ENCODE results near the gene TOX2. TPM values are rescaled to one million over a fixed set of nuclear protein-coding genes. Genes with fewer than 3 reads are reported as not detected.
"Not testable (repeated sequence)": the region's sequence is repeated elsewhere in the genome, so short reads cannot be mapped to it uniquely, and the experiment has no call there.

TOX2 gene
- total RNA-seq, 1 donor, result not detected

DNA sequence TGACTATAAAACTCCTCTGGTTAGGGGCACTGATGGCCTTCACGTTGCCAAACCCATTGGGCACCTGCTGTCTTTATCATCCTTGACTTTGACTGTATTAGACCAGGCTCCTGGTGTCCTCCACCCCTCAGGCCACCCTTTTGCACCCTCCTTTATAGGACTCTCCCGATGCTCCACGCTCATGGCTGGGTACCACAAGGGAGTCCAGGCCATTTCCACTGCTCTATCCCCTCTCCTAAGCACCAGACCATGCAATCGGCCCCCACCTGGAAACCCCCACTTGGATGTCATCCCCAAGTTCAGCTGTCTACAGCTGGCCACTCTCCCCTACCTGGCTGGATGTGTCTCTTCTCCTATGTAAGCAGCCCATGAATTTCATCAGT is 115.2 kb downstream of the TOX2 start:
- DNase-seq (ENCODE audit: low read depth in 2 of 3, low spot score in 2 of 3), result no peak

DNA sequence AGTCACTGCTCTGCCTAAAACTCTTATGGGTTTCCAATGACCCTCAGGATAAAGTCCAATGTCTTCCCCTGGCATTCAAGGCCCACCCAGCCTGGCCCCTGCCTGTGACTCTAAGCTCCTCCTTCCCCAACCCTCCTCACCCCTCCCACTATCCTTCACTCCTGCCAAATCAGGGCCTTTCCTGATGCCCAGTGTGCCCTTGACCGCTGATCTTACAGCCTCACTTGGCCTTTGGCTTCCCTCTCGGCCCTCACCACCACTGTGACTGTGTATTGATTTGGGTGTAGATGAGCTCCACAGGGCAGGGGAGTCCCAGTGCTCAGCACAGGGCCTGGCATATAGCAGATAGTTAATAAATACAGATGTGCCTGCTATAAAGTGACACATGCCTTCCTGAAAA is 115.7 kb downstream of the TOX2 start:
- DNase-seq (ENCODE audit: low read depth in 2 of 3, low spot score in 2 of 3), result no peak

DNA sequence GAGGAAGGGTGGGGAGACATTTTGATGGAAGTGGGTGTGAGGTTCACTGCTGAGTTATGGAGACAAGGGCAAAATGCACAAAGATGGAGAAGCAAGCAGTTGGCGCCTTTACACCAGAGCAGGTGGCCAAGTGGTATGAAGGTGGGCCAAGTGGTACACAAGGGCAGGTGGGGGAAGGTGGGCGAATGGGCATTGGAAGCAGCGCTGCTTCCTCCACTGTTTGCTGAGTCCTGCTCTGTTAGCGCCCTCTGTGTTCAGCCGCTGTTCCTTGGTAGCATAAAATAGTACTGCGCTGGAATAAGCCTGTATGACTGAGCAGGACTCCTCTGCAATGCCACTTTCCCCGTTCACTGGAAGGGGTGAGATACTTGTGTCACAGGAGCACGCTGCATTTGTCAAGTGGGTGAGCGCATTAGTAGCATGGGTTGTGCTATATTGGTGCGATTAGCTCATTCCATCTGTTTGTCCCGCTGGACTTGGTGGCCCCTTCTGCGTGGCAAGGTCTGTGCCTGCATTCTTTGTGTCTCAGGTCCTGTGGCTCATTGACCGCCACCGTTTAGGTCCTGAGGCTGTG is 116.4 kb downstream of the TOX2 start:
- DNase-seq (ENCODE audit: low read depth in 2 of 3, low spot score in 2 of 3), result no peak

DNA sequence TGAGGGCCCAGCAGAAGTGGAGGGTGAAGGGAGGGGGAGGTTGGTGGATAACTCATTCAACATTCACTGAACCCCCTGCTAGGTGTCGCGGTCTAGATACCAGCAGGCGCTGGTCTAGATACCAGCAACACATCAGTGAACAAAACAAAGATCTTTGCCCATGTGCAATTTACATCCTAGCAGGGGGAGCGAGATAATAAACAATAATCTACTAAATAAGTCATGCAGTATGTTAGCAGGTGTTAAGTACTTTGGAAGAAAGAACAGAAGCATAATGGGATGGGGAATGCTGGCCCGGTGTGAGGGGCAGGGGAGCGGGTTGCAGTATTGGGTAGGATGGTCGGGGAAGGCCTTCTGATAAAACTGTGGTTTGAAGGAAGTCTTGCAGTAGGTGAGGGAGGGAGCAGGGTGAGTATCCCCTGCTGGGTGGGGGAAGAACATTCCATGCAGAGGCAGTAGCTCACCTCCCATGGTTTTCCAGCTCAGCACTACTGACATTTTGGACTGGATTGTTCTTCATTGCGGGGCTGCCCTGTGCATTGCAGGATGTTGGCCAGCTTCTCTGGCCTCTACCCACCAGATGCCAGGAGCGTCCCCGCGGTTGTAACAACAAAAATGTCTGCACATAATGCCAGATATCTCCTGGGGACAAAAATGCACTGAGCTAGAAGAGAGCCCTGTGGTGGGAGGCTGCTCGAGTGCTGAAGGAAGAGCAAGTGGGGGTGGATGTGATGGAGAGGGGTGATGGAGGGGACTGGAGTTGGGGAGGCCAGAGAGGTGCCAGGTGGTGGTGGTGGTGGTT is 117.3 kb downstream of the TOX2 start:
- no peak for DNase-seq (ENCODE audit: low read depth in 2 of 3, low spot score in 2 of 3)

DNA sequence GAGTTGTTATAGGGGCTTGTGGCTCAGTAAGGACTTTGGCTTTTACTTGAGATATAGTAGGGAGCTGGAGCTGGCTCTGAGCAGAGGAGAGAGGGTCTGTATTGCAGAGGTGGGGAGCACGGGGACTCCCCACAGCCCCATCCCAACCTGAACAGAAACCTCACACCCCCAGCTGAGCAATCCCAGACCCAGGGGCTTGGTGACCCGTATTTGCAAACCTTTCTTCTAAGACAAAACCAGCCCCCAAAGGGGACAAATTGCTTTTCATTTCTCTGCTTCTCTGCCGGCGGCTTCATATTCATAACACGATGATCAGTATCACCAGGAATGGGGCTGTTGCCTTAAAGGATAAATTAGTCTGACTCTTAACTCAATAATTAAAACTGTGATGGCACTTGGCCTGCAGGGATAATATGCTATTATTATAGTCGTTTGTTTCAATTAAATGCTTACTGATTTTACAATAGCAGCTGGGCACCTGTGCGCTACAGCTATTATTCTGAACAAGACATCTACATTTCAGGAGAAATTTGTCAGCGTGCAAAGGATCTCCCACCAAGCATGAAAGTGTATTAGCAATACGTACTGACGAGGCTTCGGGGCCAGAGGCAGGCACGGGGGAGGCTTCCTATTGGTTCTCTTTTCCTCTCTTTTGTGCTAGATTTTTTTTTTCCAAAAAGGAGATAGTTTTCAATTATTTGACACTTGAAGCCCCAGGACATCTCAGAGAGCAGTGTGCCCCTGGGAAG is 118.1 kb downstream of the TOX2 start:
- no peak for DNase-seq (ENCODE audit: low read depth in 2 of 3, low spot score in 2 of 3)

DNA sequence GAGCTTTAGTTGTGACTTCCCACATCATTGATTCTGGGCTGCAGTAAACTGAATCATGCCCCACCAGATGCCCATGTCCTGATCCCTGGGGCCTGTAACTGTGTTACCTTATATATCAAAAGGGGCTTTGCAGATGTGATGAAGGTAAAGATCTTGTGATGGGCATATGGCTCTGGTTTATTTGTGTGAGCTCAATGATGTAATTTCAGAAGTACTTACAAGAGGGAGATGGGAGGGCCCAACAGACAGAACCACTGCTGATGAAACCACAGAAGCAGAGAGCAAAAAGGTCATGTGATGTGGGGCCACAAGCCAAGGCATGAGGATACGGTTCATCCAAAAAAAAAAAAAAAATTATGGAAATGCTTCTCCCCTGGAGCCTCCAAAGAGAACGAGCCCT is 118.7 kb downstream of the TOX2 start:
- no peak for DNase-seq (ENCODE audit: low read depth in 2 of 3, low spot score in 2 of 3)

DNA sequence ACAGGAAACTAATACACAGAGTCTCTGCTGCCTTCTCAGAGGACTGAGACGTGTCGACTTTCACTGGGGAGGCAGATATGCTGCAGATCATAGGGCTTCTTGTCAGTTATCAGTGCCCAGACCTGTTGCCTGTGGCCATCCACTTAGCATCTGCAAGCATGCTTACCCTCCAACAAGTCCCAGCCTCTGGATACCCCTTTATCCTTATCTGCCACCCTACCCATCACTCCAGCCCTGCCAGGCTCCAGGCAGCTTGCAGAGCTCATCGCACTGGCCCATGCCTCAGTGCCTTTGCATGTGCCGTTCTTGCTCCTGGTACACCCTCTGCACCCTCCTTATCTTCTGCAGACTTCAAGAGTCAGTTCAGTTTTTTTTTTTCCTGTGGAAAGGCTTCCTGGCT is 119.2 kb downstream of the TOX2 start:
- DNase-seq (ENCODE audit: low read depth in 2 of 3, low spot score in 2 of 3), result no peak

DNA sequence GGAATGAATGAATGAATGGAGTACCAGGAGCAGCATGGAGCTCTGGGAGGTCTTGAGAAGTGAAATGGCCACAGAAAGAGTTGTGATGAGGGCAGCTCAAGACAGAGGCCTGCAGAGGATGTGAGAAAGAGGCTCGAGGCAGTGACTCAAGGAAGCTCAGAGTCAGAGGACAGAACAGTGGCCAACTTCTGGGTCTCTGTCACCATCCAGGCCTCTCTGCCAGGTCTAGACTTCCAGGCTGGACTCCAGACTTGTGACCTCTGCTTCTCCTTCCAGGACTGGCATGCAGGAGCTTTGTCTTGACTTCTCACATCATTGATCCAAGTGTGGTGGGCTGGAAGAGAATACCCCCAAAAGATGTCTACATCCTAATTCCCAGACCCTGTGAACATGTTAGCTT is 119.8 kb downstream of the TOX2 start:
- no peak for DNase-seq (ENCODE audit: low read depth in 2 of 3, low spot score in 2 of 3)

DNA sequence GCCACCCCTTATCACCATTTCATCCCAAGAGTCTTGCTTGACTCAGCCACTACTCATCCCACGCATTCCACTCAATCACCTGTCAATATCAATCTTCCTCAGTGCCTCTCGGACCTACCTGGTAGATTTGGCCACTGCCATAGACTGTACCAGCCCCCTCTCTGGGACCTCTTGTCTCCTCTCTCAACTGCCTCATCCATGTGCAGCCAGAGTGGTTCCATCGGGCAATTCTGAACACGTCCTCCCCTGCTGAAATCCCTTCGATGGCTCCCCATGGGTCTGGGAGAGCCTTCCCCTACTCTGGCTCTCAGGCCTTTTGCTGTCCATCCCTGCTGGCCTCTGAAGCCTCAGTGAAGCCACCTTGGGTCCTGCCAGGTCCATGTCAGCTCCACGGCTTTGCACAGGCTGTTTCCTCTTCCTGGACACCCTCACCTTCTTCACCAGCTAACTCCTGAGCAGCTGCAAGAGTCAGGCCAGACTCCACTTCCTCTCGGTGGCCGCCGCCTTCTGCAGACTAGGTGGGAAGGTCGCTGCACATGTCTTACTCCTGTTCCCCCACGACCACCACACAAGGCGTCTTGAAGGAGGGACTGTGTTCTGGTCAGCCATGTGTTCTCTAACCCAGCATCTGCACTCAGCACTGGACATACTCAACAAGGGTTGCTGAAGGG is 120.4 kb downstream of the TOX2 start:
- DNase-seq (ENCODE audit: low read depth in 2 of 3, low spot score in 2 of 3), result no peak

DNA sequence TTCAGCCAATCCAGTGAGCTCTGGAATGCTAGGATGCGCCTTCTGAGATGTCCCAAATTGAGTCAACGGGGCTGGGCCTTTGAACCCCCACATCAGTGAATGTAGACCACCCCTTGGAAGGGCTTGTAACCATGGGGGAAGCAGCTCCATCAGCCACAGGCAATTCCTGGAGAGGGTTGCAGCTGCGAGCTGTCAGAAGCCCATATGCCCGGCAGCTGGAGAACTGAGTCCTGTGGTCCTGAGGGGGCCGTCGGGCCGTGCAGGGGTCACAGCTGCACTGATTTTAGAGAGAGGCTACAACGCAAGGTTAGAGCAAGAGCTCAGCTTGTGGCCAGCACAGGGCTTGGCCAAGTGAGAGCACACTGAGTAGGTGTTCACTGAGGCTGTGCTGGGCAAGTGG is 121.3 kb downstream of the TOX2 start:
- no peak for DNase-seq (ENCODE audit: low read depth in 2 of 3, low spot score in 2 of 3)

DNA sequence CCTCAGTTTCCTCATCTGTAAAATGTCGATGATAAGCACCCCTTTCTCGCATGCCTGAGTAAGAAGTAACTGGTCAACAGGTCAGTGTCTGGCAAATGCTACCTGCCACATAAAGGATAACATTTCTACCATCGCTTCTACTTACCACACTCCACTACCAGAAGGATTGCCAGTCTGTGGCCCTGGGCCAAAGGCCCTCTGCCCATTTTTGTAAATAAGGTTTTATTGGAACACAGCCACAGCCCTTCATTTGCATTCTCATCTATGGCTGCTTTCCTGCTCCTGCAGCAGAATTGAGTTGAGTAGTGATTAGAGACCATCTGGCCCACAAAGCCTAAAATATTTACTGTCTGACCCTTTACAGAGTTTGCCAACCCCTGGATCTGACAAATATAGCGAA is 121.8 kb downstream of the TOX2 start:
- DNase-seq (ENCODE audit: low read depth in 2 of 3, low spot score in 2 of 3), result no peak

DNA sequence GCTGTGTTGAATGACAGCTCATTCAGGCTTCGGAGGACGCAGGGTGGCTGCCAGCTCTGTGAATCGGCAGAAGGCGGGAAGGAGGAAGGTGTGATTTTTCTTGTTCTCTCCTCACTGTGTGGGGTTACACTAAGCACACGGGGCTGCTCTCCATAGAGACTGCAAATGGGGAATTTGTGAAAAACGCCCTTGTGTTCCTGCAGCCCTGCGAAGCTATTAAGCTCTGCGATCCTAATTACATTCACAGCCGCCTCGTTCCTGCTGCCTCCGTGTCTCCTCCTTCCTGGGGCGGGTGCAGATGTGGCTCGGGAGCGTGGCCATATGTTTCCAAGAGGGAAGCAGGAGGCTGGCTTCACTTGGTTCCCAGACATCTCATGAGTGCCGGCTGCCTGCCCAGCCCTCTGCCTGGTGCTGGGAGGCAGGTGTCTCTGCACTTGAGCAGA is 124.0 kb downstream of the TOX2 start:
- DNase-seq (ENCODE audit: low read depth in 2 of 3, low spot score in 2 of 3), result no peak

DNA sequence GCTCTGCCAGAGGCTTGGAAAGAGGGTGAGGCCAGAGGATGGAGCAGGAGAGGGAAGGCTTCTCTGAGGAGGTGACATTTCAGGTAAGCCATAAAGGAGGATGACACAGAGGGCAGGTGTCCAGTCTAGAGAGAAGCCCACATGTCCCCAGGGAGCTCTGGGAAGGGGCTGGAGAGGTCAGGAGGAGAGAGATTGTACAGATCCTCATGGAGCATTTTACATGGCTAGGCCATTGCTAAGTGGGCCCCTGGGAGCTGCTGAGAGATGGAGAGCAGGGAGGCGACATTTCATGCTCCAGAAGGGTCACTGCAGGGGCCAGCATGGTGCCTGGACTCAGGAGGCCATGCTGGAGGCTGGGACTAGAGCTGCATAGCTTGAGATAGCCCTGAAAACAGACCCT is 124.5 kb downstream of the TOX2 start:
- DNase-seq (ENCODE audit: low read depth in 2 of 3, low spot score in 2 of 3), result no peak

DNA sequence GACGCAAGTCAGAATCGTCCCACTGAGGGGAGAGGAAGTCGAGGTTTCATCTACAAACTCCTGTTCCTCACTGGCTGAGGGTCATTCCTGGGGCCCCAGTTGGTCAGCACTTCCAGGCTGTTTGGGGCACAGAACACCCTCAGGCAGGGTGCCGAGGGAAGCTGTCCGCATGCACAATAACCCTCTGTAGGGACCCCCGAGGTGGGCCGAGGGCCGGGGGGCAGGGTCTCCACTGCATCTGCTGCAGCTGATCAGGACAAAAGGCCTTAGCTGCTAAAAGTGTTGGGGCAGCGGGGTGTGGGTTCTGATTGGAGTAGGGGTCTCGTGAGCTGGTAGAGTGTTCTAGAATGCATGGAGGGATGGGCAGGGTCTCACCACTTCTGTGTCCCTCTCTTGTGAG is 125.1 kb downstream of the TOX2 start:
- DNase-seq (ENCODE audit: low read depth in 2 of 3, low spot score in 2 of 3), result no peak

DNA sequence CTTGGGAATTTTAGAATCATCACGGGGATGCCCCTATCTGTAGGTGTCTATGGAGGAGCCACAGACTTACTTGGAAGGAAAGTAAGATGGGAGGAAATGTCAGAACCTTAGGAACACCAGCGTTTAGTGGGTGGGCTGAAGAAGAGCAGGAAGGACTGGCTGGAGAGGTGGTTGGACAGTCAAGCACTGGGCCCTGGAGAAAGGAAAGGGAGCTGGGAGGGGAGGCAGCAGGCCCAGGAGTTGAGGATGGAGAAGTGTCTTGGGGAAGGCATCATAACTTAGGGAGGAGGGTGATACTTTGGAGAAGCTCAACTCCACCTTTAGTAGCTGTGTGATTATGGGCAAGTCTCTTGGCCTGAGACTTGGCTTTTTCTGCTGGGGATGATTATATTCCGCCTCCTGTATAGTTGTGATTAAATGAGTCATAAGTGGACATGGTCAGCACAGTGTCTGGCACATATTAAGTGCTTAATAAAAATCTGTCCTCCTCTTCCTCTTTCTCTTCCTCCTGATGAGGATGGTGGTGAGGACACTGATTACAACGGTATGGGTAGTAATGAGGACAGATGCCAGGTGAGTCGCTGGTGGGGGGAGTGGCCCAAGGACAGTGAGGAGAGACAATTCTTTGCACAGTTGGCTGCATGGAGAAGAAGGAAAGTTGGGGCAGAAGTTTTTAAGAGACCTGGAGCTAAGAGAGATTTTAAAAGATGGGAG is 125.7 kb downstream of the TOX2 start:
- no peak for DNase-seq (ENCODE audit: low read depth in 2 of 3, low spot score in 2 of 3)

DNA sequence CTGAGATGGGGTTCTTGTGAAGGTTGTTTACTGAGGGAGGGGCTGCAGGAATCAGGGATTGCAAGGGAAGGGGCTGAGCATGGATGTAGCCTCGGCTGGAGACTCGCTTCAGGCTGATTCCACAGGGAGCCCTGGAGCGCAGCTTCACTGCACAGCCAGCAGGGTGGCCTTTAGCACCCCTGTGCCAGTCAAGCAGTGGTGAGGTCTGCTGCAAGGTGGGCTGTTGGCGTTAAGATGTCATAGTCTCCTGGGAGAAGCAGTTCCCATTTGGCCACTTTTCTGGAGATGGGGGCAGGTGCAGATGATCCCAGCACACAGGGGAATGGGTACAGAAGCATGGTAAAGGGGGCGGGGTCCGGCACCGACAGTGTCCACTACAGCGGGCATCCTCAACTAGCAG is 126.3 kb downstream of the TOX2 start:
- DNase-seq (ENCODE audit: low read depth in 2 of 3, low spot score in 2 of 3), result no peak

DNA sequence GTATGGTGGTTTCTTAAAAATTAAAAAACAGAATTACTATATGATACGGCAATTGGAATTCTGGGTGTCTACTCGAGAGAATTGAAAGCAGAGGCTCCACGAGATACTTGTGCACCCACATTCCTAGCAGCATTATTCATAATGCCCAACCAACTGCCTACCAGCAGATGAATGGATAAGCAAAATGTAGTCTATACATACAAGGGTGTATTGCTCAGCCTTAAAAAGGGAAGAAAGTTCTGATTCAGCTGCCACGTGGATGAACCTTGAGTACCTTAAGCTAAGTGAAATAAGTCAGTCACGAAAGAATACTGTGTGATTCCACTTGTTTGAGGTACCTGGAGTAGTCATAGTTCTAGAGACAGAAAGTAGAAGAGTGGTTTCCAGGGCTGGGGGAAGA is 130.1 kb downstream of the TOX2 start:
- DNase-seq (ENCODE audit: low read depth in 2 of 3, low spot score in 2 of 3), result not testable (repeated sequence)

DNA sequence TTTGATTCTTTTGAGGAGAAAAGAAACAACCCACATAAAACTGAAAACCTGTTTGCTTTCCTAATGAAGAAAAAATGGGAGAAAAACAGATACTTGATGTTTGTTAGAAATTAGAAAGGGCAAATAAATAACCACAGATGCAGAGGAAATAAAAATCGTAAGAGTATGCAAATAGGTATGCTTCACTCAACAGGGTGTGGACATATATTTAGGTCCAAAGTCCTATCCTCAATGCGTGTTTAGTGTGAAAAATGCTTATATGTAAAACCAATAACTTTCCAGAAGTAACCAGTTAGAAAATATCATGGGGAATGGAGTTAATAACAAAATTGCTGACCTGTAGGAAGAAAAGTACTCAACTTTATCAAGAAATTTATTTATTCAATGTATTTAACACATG is 135.7 kb downstream of the TOX2 start:
- DNase-seq (ENCODE audit: low read depth in 2 of 3, low spot score in 2 of 3), result no peak

DNA sequence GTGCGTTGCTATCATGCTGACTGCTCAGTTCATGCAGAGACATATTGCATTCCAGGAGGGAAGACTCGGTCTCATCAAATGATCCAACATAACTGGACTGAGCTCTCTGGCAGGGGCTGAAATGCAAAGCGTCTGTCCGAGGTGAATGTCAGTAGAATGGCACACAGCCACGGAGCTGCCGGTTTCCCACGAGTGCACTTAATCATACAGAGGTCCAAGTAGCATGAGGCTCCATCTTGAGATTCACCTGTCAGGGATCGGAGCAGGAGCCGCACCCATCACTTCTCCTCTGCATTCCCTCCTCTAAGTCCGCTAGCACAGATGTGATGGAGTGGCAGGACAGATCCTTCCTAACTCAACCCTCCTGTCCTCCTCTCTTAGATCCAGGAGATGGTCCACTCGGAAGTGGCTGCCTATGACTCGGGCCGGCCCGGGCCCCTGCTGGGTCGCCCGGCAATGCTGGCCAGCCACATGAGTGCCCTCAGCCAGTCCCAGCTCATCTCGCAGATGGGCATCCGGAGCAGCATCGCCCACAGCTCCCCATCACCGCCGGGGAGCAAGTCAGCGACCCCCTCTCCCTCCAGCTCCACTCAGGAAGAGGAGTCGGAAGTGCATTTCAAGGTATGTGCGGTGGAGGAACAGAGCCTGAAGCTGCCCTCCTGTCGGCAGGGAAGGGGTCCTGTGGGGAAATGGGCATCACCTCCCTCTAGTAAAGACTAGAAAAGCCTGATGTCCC is 136.4 kb downstream of the TOX2 start:
- no peak for DNase-seq (ENCODE audit: low read depth in 2 of 3, low spot score in 2 of 3)

DNA sequence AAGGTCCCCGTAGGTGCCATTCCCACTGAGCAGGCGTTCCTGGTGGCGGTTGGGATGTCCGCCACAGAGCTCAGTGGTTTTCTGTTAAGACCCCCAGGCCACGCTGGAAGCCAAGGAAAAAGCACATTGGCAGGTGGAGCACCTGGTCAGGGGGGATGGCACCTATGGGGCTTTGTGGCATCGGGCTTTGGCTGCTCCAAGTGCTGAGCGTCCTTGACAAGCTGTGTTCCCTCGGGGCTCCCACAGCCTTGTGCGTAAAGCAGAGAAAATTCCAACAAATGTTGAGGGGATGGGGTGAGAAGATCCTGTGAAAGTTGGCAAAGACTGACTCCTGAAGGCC is 137.0 kb downstream of the TOX2 start:
- DNase-seq (ENCODE audit: low read depth in 2 of 3, low spot score in 2 of 3), result no peak
